ENCODE results near the gene MTUS2. TPM values are rescaled to one million over a fixed set of nuclear protein-coding genes. Genes with fewer than 3 reads are reported as not detected.

Gene MTUS2
- total RNA-seq, 1 donor from 2014 or later, result not detected

DNA sequence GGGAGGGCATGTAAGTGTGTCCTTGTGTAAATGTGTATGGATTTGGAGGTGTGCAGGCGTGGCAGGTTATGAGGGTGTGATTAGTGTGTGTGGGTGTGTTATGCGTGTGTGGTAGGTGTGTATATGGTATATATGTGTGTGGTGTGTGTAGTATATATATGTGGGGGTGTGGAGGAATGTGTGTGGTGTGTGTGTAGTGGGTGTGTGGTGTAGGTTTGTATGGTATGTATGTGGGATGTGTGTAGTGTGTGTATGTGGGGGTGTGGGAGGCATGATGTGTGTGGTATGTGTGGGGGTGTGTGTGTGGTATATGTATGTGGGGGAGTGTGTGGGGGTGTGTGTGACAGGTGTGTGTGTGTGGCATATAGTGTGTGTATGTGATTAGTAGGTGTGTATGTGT is 671.1 kb downstream of the MTUS2 start:
- DNase-seq, result no peak

DNA sequence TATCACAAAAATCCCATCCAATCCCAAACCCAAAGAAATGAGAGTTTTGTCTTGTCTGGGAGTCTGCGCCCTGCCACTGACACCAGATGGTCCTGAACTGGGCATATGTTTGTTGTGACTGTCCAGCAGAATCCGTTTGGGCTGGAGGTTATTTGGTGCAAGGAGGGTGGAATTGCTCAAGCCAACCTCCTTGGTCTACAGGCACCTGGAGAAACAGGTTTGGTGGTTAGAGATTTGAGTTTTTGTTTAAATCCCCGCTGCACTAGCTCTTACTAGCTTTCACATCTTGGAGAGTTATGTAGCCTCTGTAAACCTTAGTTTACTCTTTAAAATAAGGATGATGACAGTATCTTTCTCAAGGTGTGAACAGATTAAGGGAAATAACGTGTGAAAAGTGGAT is 673.7 kb downstream of the MTUS2 start:
- no peak for DNase-seq

DNA sequence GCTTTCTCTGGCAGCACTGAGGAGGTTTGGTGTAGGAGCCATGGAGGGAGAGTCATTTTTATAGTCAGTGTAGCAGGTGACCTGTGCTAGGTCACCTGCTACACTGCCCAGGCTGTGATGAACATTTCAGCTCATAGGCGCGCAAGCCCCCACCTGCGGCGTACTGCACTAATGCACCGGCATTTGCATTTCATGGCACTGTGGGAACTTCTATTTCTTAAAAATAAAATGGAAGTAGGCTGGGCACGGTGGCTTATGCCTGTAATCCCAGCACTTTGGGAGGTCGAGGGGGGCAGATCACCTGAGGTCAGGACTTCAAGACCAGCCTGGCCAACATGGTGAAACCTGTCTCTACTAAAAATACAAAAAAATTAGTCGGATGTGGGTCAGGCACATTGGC is 674.4 kb downstream of the MTUS2 start:
- no peak for DNase-seq

- no peak for DNase-seq
Measured at GRCh38 chr13:29496241-29496712, 676.1 kb downstream of the MTUS2 start.

- no peak for DNase-seq
Measured at GRCh38 chr13:29497137-29497654, 677.1 kb downstream of the MTUS2 start.

- DNase-seq, result no peak
Measured at GRCh38 chr13:29498426-29499040, 678.4 kb downstream of the MTUS2 start.

DNA sequence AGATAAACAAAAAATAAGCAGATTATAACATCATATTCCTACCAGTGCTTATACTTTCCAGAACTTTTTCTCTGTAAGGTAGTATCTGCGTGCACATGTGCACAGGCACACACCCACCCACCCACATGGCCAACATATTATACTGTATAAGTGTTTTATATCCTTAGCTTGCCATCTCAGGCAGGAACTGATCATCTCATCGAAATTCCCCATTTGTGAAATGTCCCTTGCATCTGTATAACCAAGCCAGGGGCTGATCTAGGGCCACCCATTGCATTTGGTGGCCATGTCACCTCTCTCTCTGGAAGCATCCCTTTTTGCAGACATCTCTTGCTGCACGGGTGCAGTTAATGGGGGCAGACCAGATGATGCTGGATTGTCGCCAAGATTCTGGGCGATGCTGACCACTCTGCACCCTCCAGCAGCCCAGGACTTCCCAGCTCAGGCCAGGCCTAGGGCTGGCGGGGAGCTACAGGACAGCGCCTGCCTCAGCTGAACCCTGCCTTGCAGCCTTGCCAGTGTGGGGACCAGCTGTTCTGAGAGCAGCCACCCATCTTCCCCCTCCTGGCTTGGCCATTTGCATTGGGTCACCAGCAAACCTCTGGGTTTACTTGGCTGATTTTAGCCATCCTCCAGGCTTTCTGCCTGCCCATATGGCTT is 679.5 kb downstream of the MTUS2 start:
- DNase-seq, result no peak

GRCh38 chr13:29500386-29500785 is 680.2 kb downstream of the MTUS2 start:
- no peak for DNase-seq

DNA sequence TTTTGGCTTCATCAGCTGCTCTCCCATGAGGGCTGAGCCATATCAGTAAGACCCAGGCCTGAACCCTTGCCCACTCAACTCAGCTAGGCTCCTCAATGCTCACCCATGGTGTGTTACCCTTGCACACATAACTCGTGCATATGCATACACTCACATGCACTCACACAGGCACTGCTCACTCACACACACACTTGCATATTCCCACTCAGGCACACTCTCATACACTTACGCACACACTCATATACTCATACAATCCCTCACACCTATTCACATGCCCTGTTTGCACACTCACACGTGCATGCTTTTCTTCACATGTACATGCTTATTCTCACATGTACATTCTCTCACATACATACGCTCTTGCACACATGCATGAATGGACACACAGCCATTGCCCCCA is 681.5 kb downstream of the MTUS2 start:
- DNase-seq, result no peak

- no peak for DNase-seq
Measured at GRCh38 chr13:29502391-29503008, 682.4 kb downstream of the MTUS2 start.

DNA sequence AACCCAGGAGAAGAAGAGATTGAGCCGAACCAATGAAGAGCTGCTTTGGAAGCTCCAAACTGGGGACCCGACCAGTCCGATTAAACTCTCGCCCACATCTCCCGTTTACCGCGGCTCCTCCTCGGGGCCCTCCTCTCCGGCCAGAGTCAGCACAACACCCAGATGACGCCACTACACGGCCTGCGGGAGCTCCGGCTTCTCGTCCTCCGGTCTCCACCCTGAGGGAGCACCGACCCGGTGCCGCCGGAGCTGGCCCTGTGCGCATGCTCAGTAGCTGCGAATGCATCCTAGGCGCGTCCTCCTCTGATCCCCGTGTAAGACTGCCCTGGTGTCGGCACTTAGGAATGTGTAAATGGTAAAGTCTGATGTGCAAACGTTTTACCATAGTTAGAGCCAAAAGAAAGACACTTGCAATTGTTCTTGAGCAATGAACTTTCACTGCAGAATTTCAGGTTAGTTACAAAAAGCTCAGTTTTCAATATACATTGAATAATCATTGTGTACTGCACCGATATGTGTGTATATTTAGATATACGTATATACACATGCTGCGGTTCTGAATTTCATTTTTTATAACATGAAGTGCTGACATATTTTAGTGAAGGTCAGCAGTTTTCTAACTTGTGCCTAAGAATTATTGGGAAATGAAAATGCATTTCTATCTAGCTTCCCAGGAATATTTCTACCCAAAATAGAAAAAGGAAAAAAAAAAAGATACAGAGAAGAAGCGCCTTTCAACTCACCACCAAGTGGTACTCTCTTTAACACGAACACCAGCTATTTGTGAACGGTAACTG is 683.1 kb downstream of the MTUS2 start:
- DNase-seq, result peak; percentile 32

DNA sequence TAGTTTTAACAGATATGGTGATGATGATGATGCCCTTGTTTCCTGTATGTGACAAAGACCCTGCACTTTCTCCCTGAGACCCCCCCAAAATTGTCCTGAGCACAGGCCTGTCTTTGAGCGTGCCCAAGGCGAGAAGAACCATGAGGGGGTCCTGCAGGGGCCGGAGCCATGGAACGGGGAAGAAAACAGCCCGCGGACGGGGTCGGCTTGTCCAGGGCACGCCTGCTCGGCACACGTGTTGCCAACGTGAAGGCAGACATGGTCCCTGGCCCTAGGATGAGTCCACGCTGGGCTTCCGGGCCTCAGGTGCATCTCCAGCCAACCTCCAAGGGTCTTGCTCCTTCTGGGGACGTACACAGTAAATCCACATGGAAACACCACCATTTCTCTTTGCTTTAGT is 684.6 kb downstream of the MTUS2 start:
- DNase-seq, result no peak

DNA sequence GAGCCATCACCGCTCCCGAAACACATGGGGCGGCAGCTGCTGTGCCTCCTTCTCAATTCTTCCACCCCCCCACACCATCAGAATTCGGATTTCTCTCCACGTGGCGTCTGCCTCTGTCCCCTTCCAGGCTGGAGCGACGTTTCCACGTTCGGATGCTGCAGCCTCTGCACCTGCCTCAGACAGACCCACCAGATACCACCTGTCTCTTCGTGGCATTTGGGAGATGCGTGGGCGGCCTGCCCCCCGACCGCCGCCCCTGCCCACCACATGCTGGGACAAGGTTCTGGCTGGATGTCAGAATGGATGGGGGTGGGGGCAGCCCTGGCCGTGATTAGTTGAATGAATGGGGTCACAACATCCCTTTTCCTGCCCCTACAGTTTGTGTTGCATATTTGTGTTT is 685.4 kb downstream of the MTUS2 start:
- no peak for DNase-seq

DNA sequence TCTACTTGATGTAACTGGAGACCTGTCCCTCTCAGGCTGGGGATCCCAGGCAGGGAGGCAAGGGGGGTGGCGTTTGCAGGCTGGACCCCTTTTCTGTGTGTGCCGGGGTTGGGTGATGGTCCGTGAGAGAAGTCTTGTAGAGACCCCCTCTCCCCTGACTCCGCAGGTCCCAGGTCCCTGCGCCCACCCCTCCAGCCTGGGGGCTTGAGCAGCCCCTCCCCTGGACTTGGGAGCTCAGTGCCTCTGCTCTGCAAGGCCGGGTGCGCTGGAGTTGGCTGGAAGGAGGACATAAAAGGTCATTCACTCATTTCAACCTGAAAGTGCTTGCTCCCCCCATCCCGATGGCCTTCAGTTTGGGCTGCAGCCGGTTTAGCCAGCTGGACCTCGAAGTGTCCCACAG is 685.8 kb downstream of the MTUS2 start:
- no peak for DNase-seq

DNA sequence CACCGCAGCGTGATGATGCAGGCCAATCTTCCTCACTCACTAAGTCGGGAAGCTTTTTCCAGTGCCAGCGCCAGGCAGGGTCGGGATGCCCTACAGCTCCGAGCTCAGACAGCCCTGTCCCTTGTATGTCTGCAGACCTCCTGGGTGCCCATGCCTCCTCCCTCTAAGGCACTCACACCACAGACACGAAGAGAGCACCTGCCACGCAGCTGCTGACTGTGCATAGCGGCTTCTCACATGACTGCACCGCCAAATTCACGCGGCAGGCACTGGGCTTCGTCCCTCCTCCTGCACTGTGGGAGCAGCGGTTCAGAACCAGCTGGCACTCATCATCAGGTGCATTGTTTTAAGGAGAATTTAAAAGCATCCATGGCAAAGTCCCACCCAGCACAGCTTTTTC is 687.2 kb downstream of the MTUS2 start:
- DNase-seq, result no peak

DNA sequence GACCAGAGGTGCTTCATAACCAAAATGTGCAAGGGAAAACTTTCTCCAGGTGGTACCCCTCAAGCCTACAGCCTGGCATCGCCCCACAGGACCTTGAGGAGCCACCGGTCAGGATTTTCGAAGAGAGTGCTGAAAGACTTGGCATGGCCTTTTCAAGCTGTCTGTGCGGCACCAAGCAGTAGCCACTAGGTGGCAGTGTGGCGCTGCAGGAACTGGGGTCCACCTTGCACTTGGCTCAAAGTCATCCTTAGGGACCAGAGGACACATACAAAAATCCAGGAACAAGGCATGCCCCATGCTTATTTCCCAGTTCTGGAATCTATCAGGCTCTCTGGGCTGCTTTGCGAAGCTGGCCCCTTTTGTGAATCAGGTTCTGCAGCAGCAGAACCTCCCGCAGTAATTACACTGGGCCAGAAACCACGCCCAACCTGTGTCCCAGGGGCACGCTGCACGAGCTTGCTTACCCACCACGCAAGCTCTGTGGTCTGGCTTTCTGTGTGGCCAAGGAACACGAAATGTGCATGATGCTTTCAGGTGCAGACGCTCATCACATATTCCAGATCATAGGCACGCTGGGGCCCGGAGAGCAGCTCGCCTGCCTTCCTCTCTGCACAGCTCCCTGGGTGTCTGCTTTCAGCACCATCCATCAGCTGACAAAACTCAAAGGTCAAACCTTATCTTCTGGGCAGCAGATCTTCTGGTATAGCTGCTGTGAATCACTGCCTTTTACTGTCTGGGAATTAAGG is 688.2 kb downstream of the MTUS2 start:
- peak; percentile 92 for DNase-seq

DNA sequence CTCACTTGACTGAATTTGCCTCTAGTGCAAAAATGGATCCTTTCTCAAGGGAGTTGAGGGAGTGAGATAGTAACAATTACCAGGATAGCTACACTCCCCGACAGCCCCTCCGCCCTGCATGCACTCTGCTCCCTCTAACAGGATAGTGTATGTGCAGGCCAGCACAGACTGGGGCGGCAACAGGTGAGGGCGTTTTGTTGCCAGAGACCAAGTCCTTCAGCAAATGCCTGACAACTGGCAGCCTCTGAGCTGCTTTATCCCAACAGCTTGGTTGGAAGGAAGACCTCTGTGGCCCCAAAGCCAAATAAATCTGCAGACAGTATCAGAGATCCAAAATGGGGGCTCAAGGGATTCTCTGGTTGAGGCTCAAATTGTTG is 688.7 kb downstream of the MTUS2 start:
- no peak for DNase-seq

DNA sequence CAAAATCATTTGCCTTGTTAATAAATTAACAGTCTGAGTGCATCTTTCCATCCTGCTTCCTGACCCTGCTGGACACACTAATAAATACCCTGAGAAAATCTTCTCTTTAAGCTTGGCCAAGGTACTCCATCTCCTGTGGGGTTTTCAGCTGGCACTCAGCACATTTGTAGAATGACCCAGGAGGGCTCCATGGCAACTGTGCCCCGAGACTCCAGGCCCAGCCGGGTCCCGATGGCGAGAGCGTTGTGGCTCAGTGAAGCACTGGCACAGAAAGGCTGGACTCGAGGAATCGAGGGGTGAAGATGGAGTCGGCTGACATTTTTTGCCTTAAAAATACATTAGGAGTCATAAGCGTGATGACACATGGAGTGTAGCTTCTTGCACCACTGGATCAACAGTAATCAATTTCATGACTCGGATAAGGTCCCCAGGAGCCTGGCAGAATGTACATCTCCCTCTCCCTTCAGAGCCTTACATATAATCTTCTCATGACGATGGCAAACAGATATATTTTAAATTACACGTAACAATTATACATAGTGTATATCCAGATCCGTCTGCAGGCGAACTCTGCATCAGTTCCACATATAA is 690.0 kb downstream of the MTUS2 start:
- DNase-seq, result no peak

GRCh38 chr13:29510651-29511084 is 690.5 kb downstream of the MTUS2 start:
- no peak for DNase-seq

GRCh38 chr13:29511106-29511796 is 691.1 kb downstream of the MTUS2 start:
- DNase-seq, result no peak

GRCh38 chr13:29511980-29512379 is 691.8 kb downstream of the MTUS2 start:
- no peak for DNase-seq

Measured in dermis blood vessel endothelial cell (primary cell).